Measurements from ENCODE around the gene MIA2.

- no peak for TF ChIP-seq CTCF (conservative IDR thresholded peaks at IDR 0.05)
- no peak for TF ChIP-seq EZH2 (IDR thresholded peaks at IDR 0.05; ENCODE audit: low read depth)
Measured at GRCh38 chr14:39229601-39230110, 4.1 kb upstream of the MIA2 start.
